HCT116 (cell line): ENCODE results near the gene CCDC69. TPM values are rescaled to one million over a fixed set of nuclear protein-coding genes. Genes with fewer than 3 reads are reported as not detected.

ENCODE experiments used
- ATAC-seq: fragments of 200-7000 bp; cut with Tn5 transposase; 2 replicates; pipeline ENCODE4 v1.9.1; 2020; ENCODE audit warnings: mild to moderate bottlenecking, moderate library complexity
- BruUV-seq: library from RNA; stranded (reverse); fragments of 400-500 nt; replicated peaks from 2 replicates; lab custom pipeline; 2021; lab: Mats Ljungman, UMichigan
- CTCF ChIA-PET: fragments of 300-600 bp; sonication (Branson Sonifier 250); formaldehyde crosslinking; loops from one replicate; lab custom pipeline; 2021; ENCODE audit warnings: antibody characterized with exemption; lab: Charles Lee
- POLR2A ChIA-PET: fragments of 300-600, 350-600 bp; sonication (Branson Sonifier 250); formaldehyde crosslinking; loops from one replicate; lab custom pipeline; 2021; ENCODE audit warnings: antibody characterized with exemption; lab: Charles Lee
- RAD21 ChIA-PET, 2 experiments: fragments of 300-600 bp; sonication (Branson Sonifier 250); formaldehyde crosslinking; loops; one replicate each; lab custom pipeline; 2023; ENCODE audit warnings: low total read pairs in 2 of 2; ENCODE audit not compliant: uncharacterized antibody in 2 of 2, unreplicated experiment in 2 of 2, low non-redundant PET in 1 of 2; lab: Charles Lee
- DNase-seq: peaks from one replicate; pipeline ENCODE4 v3.0.0-alpha.2; 2010; ENCODE audit warnings: low read depth, low spot score
- H2AFZ ChIP-seq: fragments of 200-600 bp; shearing (Covaris generic), sonication (generic); 2 replicates; pipeline ENCODE4 v1.6.1; 2017; ENCODE audit warnings: low read depth, mixed run types, mixed read lengths, antibody characterized with exemption, low read length; ENCODE audit not compliant: poor library complexity, severe bottlenecking
- H3K27ac ChIP-seq: 2 replicates; pipeline ENCODE4 v1.5.1; 2012; ENCODE audit warnings: low read depth, low read length
- H3K27me3 ChIP-seq: fragments of 200-600 bp; sonication (generic); 2 replicates; pipeline ENCODE4 v1.6.1; 2016; ENCODE audit warnings: mixed run types, low read length, mixed read lengths; ENCODE audit not compliant: insufficient read depth
- H3K36me3 ChIP-seq, 2 experiments: fragments of 200-500 bp in 1 of 2; fragments of 200-600 bp in 1 of 2; sonication (Bioruptor generic) in 1 of 2; sonication (generic) in 1 of 2; 2 replicates each; pipeline versions ENCODE4 v1.5.1 to v1.6.1; 2014 to 2016; ENCODE audit warnings: low read length in 2 of 2, inconsistent platforms in 1 of 2, mixed read lengths in 1 of 2, mixed run types in 1 of 2; ENCODE audit not compliant: insufficient read depth in 2 of 2, control insufficient read depth in 1 of 2
- H3K4me1 ChIP-seq, 2 experiments: fragments of 200-600 bp in 1 of 2; sonication (generic) in 1 of 2; 2 replicates each; pipeline versions ENCODE4 v1.5.1 to v1.6.1; 2012 to 2017; ENCODE audit warnings: low read length in 2 of 2, inconsistent platforms in 1 of 2, mild to moderate bottlenecking in 1 of 2, mixed read lengths in 1 of 2, mixed run types in 1 of 2, moderate library complexity in 1 of 2; ENCODE audit not compliant: insufficient read depth in 2 of 2, control insufficient read depth in 1 of 2
- H3K4me2 ChIP-seq: fragments of 200-600 bp; sonication (generic); 2 replicates; pipeline ENCODE4 v1.6.1; 2017; ENCODE audit warnings: mixed run types, low read length, mixed read lengths
- H3K4me3 ChIP-seq, 2 experiments: fragments of 200-600 bp in 1 of 2; sonication (generic) in 1 of 2; replicated peaks in 1 of 2; 2 replicates each; pipeline ENCODE4 v1.5.1; 2011 to 2016; ENCODE audit warnings: low read length in 2 of 2, control low read depth in 1 of 2, low read depth in 1 of 2, mild to moderate bottlenecking in 1 of 2, mixed read lengths in 1 of 2, mixed run types in 1 of 2
- H3K79me2 ChIP-seq: fragments of 200-600 bp; sonication (generic); 2 replicates; pipeline ENCODE4 v1.6.1; 2017; ENCODE audit warnings: mild to moderate bottlenecking, mixed run types, low read length, moderate library complexity, mixed read lengths; ENCODE audit not compliant: insufficient read depth
- H3K9ac ChIP-seq: fragments of 200-600 bp; sonication (generic); 2 replicates; pipeline ENCODE4 v1.6.1; 2016; ENCODE audit warnings: low read length, mixed read lengths
- H3K9me2 ChIP-seq: fragments of 200-600 bp; sonication (generic), shearing (Covaris generic); 2 replicates; pipeline ENCODE4 v1.6.1; 2017; ENCODE audit warnings: mixed run types, mild to moderate bottlenecking, moderate library complexity; ENCODE audit not compliant: insufficient read depth
- H3K9me3 ChIP-seq, 2 experiments: fragments of 200-500 bp in 1 of 2; fragments of 200-600 bp in 1 of 2; sonication (Bioruptor generic) in 1 of 2; sonication (generic) in 1 of 2; 2 replicates each; pipeline ENCODE4 v1.6.1; 2014 to 2017; ENCODE audit warnings: low read length in 2 of 2, mixed read lengths in 2 of 2, inconsistent platforms in 1 of 2, low read depth in 1 of 2, mild to moderate bottlenecking in 1 of 2, mixed run types in 1 of 2, moderate library complexity in 1 of 2; ENCODE audit not compliant: control insufficient read depth in 1 of 2, insufficient read depth in 1 of 2
- H4K20me1 ChIP-seq: fragments of 200-600 bp; sonication (generic), shearing (Covaris generic); 2 replicates; pipeline ENCODE4 v1.6.1; 2017; ENCODE audit warnings: mixed run types, mild to moderate bottlenecking, moderate library complexity; ENCODE audit not compliant: insufficient read depth
- CBX3 ChIP-seq: IDR thresholded peaks from 2 replicates; pipeline ENCODE4 v1.6.1; 2012; ENCODE audit warnings: low read depth
- ELF1 ChIP-seq: IDR thresholded peaks from 2 replicates; pipeline ENCODE4 v1.6.1; 2012; ENCODE audit warnings: low read depth, borderline replicate concordance
- JUND ChIP-seq: IDR thresholded peaks from 2 replicates; pipeline ENCODE4 v1.6.1; 2012
- POLR2AphosphoS5 ChIP-seq: IDR thresholded peaks from 2 replicates; pipeline ENCODE4 v1.6.1; 2011; ENCODE audit warnings: mild to moderate bottlenecking, low read depth, low read length, moderate library complexity
- SIN3A ChIP-seq: IDR thresholded peaks from 2 replicates; pipeline ENCODE4 v1.6.1; 2012; ENCODE audit warnings: low read depth
- SP1 ChIP-seq: IDR thresholded peaks from 2 replicates; pipeline ENCODE4 v1.6.1; 2012; ENCODE audit warnings: low read depth
- SRF ChIP-seq: IDR thresholded peaks from 2 replicates; pipeline ENCODE4 v1.6.1; 2012; ENCODE audit warnings: low read depth
- YY1 ChIP-seq: IDR thresholded peaks from 2 replicates; pipeline ENCODE4 v1.6.1; 2011; ENCODE audit warnings: low read length, low read depth, moderate library complexity, mild to moderate bottlenecking; ENCODE audit not compliant: insufficient replicate concordance; ENCODE audit errors: extremely low read depth
- ZFX ChIP-seq: fragments of 450-650 bp; IDR thresholded peaks from 2 replicates; pipeline ENCODE4 v1.6.1; 2017
- ZNF274 ChIP-seq: fragments of 200-500 bp; sonication (Bioruptor generic); IDR thresholded peaks from 2 replicates; pipeline ENCODE4 v1.6.1; 2014; ENCODE audit warnings: mild to moderate bottlenecking, low read depth, low read length, inconsistent platforms
- intact Hi-C: fragments of 100-400 bp; cut with micrococcal nuclease; formaldehyde crosslinking; loops from 2 replicates; pipeline ENCODE4 v1.10.0; 2022
- total RNA-seq: library from RNA; stranded (reverse); gene quantifications from one replicate; pipeline ENCODE4 v1.2.1, GENCODE V29; 2021; ENCODE audit not compliant: unreplicated experiment
- TF ChIP-seq, protein P1 (sequence below), 3 experiments: fragments of 200-600 bp in 1 of 3; sonication (generic) in 1 of 3; IDR thresholded peaks in 2 of 3; conservative IDR thresholded peaks in 1 of 3; 2 replicates each; pipeline ENCODE4 v1.5.1; 2012 to 2017; ENCODE audit warnings: low read depth in 2 of 3, low read length in 2 of 3, antibody characterized with exemption in 1 of 3, borderline replicate concordance in 1 of 3, control low read depth in 1 of 3, mild to moderate bottlenecking in 1 of 3, mixed read lengths in 1 of 3, mixed run types in 1 of 3, moderate library complexity in 1 of 3; ENCODE audit not compliant: insufficient read depth in 1 of 3

CCDC69 gene
- total RNA-seq, 1 experiment from 2014 or later = 4.3 TPM

DNA sequence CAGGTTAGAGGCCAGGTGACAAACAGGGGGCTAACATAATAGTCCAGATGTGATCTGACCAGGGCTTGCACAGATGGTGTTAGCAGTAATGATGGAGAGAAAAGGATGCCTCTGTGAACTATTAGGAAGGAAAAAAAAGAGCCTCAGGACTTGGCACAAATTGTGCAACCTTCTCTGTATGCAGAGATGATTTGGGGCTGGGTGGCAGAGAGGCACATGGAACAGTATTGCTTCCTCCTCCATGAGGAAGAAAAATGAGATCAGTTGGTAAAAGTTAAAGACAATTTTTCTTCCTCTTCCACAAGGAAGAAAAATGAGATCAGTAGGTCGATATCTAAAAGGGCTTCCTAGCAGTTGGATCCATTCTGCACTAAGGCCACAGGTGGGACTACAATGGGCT lies 52.4 kb downstream of the CCDC69 start:
- Histone ChIP-seq H3K9me2 (no peaks in the 10 kb centered on the region), H2AFZ (no peak overlapping the region), H3K36me3 (no peaks in the 10 kb centered on the region), H3K4me2 (no peak overlapping the region), H3K27me3 (no peaks in the 10 kb centered on the region), H3K27ac (no peak overlapping the region), H3K9ac (no peak overlapping the region), H3K4me3 (no peak overlapping the region), H4K20me1 (no peaks in the 10 kb centered on the region), H3K79me2 (no peaks in the 10 kb centered on the region), H3K4me1 (no peaks in the 10 kb centered on the region), H3K9me3 (no peaks in the 10 kb centered on the region)
- ATAC-seq = no peak
- intact Hi-C loops = no loop called here
- RAD21 ChIA-PET = no interaction called here
- no peak for DNase-seq
- CTCF ChIA-PET = interaction anchor here (0.6 kb wide), 1 partner anchor 45 kb away, joined by 6 read pairs; no protein-coding TSS in a partner anchor
- TF ChIP-seq JUND (no peak), SIN3A (no peak), SP1 (no peak), ZFX (no peak)
- BruUV-seq = no TSS peak
- POLR2A ChIA-PET = interaction anchor here (0.7 kb wide), 1 partner anchor 21 kb away, joined by 3 read pairs; no protein-coding TSS in a partner anchor

DNA sequence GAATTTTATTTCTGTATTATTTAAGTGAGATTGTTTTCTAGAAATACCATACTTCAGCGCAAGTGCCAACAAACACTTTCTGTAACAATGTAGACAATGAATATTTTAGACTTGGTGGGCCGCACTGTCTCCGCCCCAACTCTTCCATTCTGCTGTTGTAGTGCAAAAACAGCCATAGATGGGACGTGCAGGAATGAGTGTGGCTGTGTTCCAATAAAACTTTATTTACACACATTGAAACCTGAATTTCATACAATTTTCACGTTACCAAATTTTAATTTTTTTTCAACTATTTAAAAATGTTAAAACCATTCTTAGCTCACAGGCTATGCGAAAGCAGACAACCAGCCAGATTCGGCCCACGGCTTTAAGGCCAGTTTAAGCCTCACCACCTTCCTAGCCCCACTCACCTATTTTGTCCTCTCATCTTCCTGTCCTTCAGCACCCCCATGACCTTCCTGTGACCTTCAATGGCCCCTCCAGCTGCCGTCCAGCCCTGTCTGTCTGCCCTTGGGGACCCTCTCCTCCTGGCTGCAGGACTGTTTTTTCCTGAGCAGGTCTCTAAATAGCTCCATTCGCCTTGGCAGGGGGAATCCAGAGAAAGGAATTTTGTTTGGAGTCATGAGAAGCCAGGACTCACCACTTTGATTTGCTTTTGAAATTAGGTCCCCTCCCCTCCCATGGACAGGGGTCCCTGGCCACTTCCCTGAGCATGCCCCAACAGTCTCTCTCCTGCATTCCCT lies 55.1 kb downstream of the CCDC69 start:
- Histone ChIP-seq H2AFZ (no peak overlapping the region), H3K27me3 (no peaks in the 10 kb centered on the region), H3K4me1 (peaks cover 0 to 8% of the 10 kb centered on the region in 2 experiments; a peak in 2 of 4 replicates), H3K4me2 (no peak overlapping the region), H3K79me2 (no peaks in the 10 kb centered on the region), H3K27ac (no peak overlapping the region), H3K9me2 (no peaks in the 10 kb centered on the region), H3K4me3 (no peak overlapping the region), H3K9me3 (no peaks in the 10 kb centered on the region), H3K9ac (no peak overlapping the region), H4K20me1 (no peaks in the 10 kb centered on the region), H3K36me3 (no peaks in the 10 kb centered on the region)
- ChIA-PET POLR2A (no interaction called here), RAD21 (no interaction called here), CTCF (interaction anchor here (1.5 to 2.0 kb wide), 2 partner anchors 11 to 43 kb away, joined by 5 to 9 read pairs; partner anchors contain the start of gene ANXA6)
- ATAC-seq (no peak), DNase-seq (no peak)
- TF ChIP-seq ZNF274 (no peak), POLR2AphosphoS5 (no peak), SIN3A (no peak), YY1 (no peak), JUND (no peak), SRF (no peak), ELF1 (no peak), CBX3 (no peak)
- TF ChIP-seq, protein P1, sequence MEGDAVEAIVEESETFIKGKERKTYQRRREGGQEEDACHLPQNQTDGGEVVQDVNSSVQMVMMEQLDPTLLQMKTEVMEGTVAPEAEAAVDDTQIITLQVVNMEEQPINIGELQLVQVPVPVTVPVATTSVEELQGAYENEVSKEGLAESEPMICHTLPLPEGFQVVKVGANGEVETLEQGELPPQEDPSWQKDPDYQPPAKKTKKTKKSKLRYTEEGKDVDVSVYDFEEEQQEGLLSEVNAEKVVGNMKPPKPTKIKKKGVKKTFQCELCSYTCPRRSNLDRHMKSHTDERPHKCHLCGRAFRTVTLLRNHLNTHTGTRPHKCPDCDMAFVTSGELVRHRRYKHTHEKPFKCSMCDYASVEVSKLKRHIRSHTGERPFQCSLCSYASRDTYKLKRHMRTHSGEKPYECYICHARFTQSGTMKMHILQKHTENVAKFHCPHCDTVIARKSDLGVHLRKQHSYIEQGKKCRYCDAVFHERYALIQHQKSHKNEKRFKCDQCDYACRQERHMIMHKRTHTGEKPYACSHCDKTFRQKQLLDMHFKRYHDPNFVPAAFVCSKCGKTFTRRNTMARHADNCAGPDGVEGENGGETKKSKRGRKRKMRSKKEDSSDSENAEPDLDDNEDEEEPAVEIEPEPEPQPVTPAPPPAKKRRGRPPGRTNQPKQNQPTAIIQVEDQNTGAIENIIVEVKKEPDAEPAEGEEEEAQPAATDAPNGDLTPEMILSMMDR (IDR thresholded peaks at IDR 0.05 in 2 of 3, conservative IDR thresholded peaks at IDR 0.05 in 1 of 3; ENCODE audit: borderline replicate concordance in 1 of 3, insufficient read depth in 1 of 3, low read depth in 2 of 3, low read length in 2 of 3) = no peak
- no TSS peak for BruUV-seq
- intact Hi-C loops = no loop called here
